WERI-Rb-1 (cell line): ENCODE data around the gene SYNCRIP.

Experiments
- DNase-seq: peaks from one replicate; pipeline ENCODE4 v3.0.0-alpha.2; 2020
- H3K27ac ChIP-seq: fragments of 250-450 bp; sonication (Bioruptor Pico); 2 replicates; pipeline ENCODE4 v1.5.1; 2020; ENCODE audit warnings: mild to moderate bottlenecking, moderate library complexity
- H3K27me3 ChIP-seq: fragments of 250-450 bp; sonication (Bioruptor Pico); 2 replicates; pipeline ENCODE4 v1.5.1; 2021; ENCODE audit warnings: mild to moderate bottlenecking, low read depth, moderate library complexity; ENCODE audit not compliant: insufficient read depth, severe bottlenecking
- H3K36me3 ChIP-seq: fragments of 250-450 bp; sonication (Bioruptor Pico); 2 replicates; pipeline ENCODE4 v1.5.1; 2020; ENCODE audit warnings: mild to moderate bottlenecking, moderate library complexity
- H3K4me3 ChIP-seq: 2 replicates; pipeline ENCODE4 v1.5.1; 2011; ENCODE audit warnings: low read depth, mild to moderate bottlenecking, control low read depth, low read length
- H3K9me3 ChIP-seq: fragments of 250-450 bp; sonication (Bioruptor Pico); 2 replicates; pipeline ENCODE4 v1.5.1; 2021; ENCODE audit warnings: mild to moderate bottlenecking, moderate library complexity; ENCODE audit not compliant: severe bottlenecking
- CTCF ChIP-seq: IDR thresholded peaks from 2 replicates; pipeline ENCODE4 v1.5.1; 2011; ENCODE audit warnings: low read depth, mild to moderate bottlenecking, control low read depth, inconsistent platforms, low read length

Gene SYNCRIP

DNA sequence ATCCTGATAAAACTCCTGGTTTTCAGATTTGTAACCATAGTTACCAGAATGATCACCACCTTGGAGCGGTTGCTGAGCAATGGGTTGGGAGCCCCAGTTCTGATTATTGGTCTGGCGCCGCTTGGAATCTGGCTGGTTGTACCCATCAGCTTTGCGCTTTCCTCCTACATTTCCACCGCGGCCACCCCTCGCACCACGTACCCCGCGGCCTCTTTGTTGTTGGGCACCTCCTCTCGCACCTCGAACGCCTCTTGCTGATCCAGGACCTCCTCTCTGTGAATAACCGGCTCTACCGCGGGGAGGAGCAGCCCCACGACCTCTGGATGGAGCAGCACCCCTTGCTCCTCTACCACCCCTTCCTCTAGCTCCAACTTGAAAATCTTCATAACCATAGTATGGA, 27.9 kb downstream of the SYNCRIP start:
- H3K9me3 ChIP-seq = no peaks in the 10 kb centered on the region
- no peaks in the 10 kb centered on the region for H3K27me3 ChIP-seq
- H3K36me3 ChIP-seq = peaks cover 95% of the 10 kb centered on the region
- TF ChIP-seq CTCF = no peak
- H3K4me3 ChIP-seq = no peak overlapping the region
- H3K27ac ChIP-seq = no peak overlapping the region
- no peak for DNase-seq

- Histone ChIP-seq H3K27ac (no peak overlapping the region), H3K9me3 (no peaks in the 10 kb centered on the region), H3K4me3 (no peak overlapping the region), H3K36me3 (peaks cover 88% of the 10 kb centered on the region), H3K27me3 (no peaks in the 10 kb centered on the region)
- no peak for DNase-seq
- TF ChIP-seq CTCF = no peak
Measured at GRCh38 chr6:85612690-85613474, 29.8 kb downstream of the SYNCRIP start.

DNA sequence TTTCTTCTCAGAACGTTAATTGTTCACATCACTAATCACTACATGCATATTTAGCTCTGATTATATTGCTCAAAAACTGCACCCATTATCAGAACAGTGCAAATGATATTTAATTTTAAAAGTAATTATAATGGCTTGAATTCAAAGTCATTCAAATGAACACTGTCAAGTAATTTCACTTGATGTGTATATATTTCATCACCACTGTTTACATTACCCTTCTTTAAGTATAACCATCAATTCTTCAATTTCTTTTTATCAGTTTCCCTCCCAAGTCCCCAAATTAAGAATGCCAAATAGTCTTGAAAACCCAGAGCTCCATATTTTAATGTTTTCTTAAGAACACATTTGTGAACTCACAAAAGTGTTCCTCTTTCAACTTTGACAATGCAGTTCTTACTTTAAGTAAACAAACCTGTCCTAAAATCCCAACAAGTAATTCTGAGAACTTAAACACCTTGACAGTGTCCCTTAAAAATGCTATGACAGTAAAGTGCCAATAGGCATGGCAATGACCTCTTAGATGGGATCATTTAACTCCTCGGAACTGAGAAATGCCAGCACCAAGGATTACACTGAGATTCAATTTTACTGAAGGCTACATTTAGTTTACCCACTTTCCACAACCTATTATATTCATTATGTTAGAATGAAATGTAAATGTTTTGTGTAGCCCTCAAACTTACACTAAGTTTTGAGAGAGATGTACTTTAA, 32.3 kb downstream of the SYNCRIP start:
- no peak for DNase-seq
- H3K27ac ChIP-seq = no peak overlapping the region
- peaks cover 65% of the 10 kb centered on the region for H3K36me3 ChIP-seq
- H3K9me3 ChIP-seq = no peaks in the 10 kb centered on the region
- no peaks in the 10 kb centered on the region for H3K27me3 ChIP-seq
- no peak for TF ChIP-seq CTCF
- H3K4me3 ChIP-seq = no peak overlapping the region

- peaks cover 5% of the 10 kb centered on the region for H3K36me3 ChIP-seq
- H3K27me3 ChIP-seq = no peaks in the 10 kb centered on the region
- TF ChIP-seq CTCF = no peak
- H3K27ac ChIP-seq = no peak overlapping the region
- H3K9me3 ChIP-seq = no peaks in the 10 kb centered on the region
- DNase-seq = no peak
- no peak overlapping the region for H3K4me3 ChIP-seq
Measured at GRCh38 chr6:85602100-85602499, 40.6 kb downstream of the SYNCRIP start.

GRCh38 chr6:85600713-85601313, 41.9 kb downstream of the SYNCRIP start:
- no peaks in the 10 kb centered on the region for H3K27me3 ChIP-seq
- no peak overlapping the region for H3K4me3 ChIP-seq
- no peak for DNase-seq
- no peak for TF ChIP-seq CTCF
- H3K36me3 ChIP-seq = peaks cover 3% of the 10 kb centered on the region
- no peaks in the 10 kb centered on the region for H3K9me3 ChIP-seq
- no peak overlapping the region for H3K27ac ChIP-seq
